Testis (tissue), 2 donors: ENCODE results near the gene OR8H3.
"Not testable (repeated sequence)": the region's sequence is repeated elsewhere in the genome, so short reads cannot be mapped to it uniquely, and the experiment has no call there.

Experiments
- CTCF ChIP-seq, 3 experiments: fragments of 450-650 bp in 2 of 3; fragments of 200-600 bp in 1 of 3; sonication (generic) in 1 of 3; IDR thresholded peaks; one replicate each; pipeline ENCODE4 v1.5.1; 2016 to 2019; ENCODE audit warnings: antibody characterized with exemption in 3 of 3, mild to moderate bottlenecking in 2 of 3, moderate library complexity in 1 of 3
- POLR2A ChIP-seq: fragments of 450-650 bp; IDR thresholded peaks from one replicate; pipeline ENCODE4 v1.6.1; 2017; ENCODE audit warnings: antibody characterized with exemption, mild to moderate bottlenecking, moderate library complexity

- TF ChIP-seq POLR2A; CTCF (IDR thresholded peaks at IDR 0.05): not testable (repeated sequence)
Measured at GRCh38 chr11:56143681-56144080, 21.5 kb downstream of the OR8H3 start.
